Measurements from ENCODE around the gene LHFPL6. TPM values are rescaled to one million over a fixed set of nuclear protein-coding genes. Genes with fewer than 3 reads are reported as not detected.

The LHFPL6 gene
- total RNA-seq, 6 experiments from 2014 or later, result 57.5 to 75.3 (median 61.4) TPM

DNA sequence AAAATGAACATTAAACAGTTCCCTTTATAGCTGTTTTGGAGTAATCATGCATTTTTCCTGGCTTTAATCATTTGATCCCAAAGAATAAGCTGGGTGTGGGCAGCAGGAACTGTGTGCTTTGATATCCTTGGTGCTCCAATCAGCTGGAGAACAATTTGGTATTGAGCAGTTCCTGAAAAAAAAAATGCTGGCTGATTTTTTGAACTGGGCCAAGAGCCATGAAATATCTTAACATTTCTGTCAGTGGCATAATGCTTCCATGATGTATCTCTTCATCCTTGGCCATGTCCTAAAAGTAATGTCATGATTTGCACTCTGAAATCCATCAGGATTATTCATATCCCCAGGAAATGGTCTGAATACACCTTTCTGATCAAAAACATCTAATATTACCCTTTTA lies 134.7 kb downstream of the LHFPL6 start:
- TF ChIP-seq, protein P1, sequence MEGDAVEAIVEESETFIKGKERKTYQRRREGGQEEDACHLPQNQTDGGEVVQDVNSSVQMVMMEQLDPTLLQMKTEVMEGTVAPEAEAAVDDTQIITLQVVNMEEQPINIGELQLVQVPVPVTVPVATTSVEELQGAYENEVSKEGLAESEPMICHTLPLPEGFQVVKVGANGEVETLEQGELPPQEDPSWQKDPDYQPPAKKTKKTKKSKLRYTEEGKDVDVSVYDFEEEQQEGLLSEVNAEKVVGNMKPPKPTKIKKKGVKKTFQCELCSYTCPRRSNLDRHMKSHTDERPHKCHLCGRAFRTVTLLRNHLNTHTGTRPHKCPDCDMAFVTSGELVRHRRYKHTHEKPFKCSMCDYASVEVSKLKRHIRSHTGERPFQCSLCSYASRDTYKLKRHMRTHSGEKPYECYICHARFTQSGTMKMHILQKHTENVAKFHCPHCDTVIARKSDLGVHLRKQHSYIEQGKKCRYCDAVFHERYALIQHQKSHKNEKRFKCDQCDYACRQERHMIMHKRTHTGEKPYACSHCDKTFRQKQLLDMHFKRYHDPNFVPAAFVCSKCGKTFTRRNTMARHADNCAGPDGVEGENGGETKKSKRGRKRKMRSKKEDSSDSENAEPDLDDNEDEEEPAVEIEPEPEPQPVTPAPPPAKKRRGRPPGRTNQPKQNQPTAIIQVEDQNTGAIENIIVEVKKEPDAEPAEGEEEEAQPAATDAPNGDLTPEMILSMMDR (IDR thresholded peaks at IDR 0.05), result no peak
- Mint-ChIP-seq H3K36me3 (ENCODE audit: low read depth) (peaks cover 9% of the 10 kb centered on the region; the same call in 1 of the 2 replicates), H3K9me3 (no peaks in the 10 kb centered on the region), H3K27me3 (ENCODE audit: insufficient read depth) (peaks cover 1% of the 10 kb centered on the region; the same call in 1 of the 2 replicates), H3K4me3 (no peak overlapping the region), H3K4me1 (ENCODE audit: low read depth) (peaks cover 19% of the 10 kb centered on the region), H3K27ac (no peak overlapping the region)
- no peak for DNase-seq

DNA sequence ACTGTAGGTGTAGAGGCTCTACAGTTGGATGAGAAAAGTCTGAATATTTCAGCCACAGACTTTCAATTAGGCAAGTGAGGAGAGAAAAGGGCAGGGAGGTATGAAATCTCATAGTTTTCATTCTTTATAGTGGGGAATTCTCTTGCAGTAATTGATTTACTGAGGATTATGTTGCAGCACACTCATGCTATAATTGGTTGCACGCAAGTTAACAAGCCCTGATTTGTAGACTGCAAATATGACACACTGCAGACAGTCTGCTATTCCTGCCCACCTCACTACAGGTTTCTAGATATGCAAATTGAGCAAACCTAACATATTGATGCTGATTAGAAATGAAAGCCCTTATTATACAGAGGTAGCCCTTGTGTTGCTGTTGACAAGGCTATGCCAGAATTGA lies 139.4 kb downstream of the LHFPL6 start:
- Mint-ChIP-seq H3K36me3 (ENCODE audit: low read depth) (0 out of 2 replicates have a peak, but pooled peaks cover 4% of the 10 kb centered on the region), H3K27ac (no peak overlapping the region), H3K9me3 (no peaks in the 10 kb centered on the region), H3K27me3 (ENCODE audit: insufficient read depth) (peaks cover 1% of the 10 kb centered on the region), H3K4me3 (no peak overlapping the region), H3K4me1 (ENCODE audit: low read depth) (peaks cover 33% of the 10 kb centered on the region)
- TF ChIP-seq, protein P1 (IDR thresholded peaks at IDR 0.05), result no peak
- no peak for DNase-seq

DNA sequence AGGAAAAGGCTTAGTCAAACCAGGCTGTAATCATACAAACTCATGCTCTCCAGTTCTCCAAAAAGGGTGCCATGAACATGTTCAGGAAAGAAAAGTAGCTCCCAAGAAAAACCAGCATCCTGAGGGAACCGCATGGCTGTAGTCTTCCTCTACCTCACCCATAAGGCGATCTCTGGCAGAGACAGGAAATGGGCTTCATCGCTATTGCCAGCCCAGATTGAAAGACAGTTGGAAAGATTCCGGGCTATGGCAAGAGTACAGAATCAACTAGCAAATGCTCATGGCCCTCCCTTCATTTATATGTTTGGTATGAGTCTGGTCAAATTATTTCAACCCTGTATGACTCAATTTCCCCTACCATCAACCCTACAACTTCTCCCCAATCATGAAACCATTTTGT lies 140.1 kb downstream of the LHFPL6 start:
- Mint-ChIP-seq H3K36me3 (ENCODE audit: low read depth) (0 out of 2 replicates have a peak, but pooled peaks cover 1% of the 10 kb centered on the region), H3K27me3 (ENCODE audit: insufficient read depth) (peaks cover under 1% of the 10 kb centered on the region), H3K27ac (no peak overlapping the region), H3K4me1 (ENCODE audit: low read depth) (peaks cover 26% of the 10 kb centered on the region), H3K4me3 (no peak overlapping the region), H3K9me3 (no peaks in the 10 kb centered on the region)
- no peak for DNase-seq
- TF ChIP-seq, protein P1 (IDR thresholded peaks at IDR 0.05), result no peak

DNA sequence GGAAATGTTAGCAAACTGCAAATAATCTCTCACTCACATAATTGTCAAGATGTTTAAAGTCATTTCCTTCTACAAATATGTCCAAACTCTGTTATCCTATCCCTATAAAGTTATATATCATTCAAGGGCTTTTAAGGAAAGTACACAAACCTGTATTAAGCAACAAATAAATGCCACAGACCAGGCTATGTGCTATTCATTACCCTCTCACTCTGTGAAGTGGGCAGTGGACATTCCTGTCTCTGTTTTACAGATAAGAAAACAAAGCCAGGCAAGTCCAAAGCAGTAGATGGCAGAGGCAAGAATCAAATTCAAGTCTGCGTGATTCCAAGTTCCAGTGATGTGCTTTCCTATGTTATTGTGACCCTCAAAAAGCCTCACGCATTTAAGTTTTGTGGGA lies 140.6 kb downstream of the LHFPL6 start:
- DNase-seq, result no peak
- Mint-ChIP-seq H3K27me3 (ENCODE audit: insufficient read depth) (no peaks in the 10 kb centered on the region; the same call in 1 of the 2 replicates), H3K9me3 (no peaks in the 10 kb centered on the region), H3K4me1 (ENCODE audit: low read depth) (peaks cover 23% of the 10 kb centered on the region), H3K27ac (peak overlapping the region; percentile 64), H3K36me3 (ENCODE audit: low read depth) (no peaks in the 10 kb centered on the region), H3K4me3 (no peak overlapping the region)
- TF ChIP-seq, protein P1 (IDR thresholded peaks at IDR 0.05), result no peak

DNA sequence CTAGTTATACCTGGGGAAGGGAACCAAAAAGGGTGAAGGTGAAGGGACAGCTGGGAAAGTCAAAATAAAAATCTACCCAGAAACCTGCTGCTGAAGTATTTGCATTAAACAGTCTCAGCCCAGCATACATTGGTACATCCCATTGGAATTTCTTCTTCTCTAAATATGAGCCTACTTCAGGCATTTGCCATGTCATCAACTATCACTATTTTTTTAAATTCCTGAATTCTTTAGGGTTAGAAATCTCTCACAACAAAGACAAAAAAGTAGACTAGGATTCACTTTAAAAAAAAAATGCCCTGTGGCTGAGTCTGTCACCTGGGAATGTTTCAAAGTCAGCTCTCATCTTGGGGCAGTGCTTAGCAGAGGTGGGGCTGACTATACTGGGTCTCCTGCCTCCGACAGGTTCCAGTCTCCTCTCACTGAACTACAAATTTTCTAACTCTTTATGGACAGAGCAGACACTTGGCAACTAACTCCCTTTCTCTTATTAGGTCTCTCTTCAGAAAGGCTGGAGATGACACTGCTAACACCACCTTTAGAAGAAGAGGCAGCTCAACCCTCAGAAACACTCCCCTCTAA lies 141.2 kb downstream of the LHFPL6 start:
- no peaks in the 10 kb centered on the region; the same call in 1 of the 2 replicates for H3K27me3 Mint-ChIP-seq (ENCODE audit: insufficient read depth)
- H3K4me3 Mint-ChIP-seq, result no peak overlapping the region
- TF ChIP-seq, protein P1 (IDR thresholded peaks at IDR 0.05), result no peak
- no peak for DNase-seq
- H3K9me3 Mint-ChIP-seq, result no peaks in the 10 kb centered on the region
- 0 out of 2 replicates have a peak, but pooled peaks cover 4% of the 10 kb centered on the region for H3K36me3 Mint-ChIP-seq (ENCODE audit: low read depth)
- peaks cover 23% of the 10 kb centered on the region for H3K4me1 Mint-ChIP-seq (ENCODE audit: low read depth)
- H3K27ac Mint-ChIP-seq, result peak overlapping the region; percentile 64

Data from HFFc6 (cell line).